Esophagus muscularis mucosa (tissue), 4 donors: ENCODE data around the gene SMC4.

ENCODE experiments used
- CTCF ChIP-seq, 3 experiments: fragments of 200-600 bp in 2 of 3; fragments of 450-650 bp in 1 of 3; sonication (generic) in 2 of 3; IDR thresholded peaks; one replicate each; pipeline ENCODE4 v1.5.1; 2017 to 2019; ENCODE audit warnings: antibody characterized with exemption in 3 of 3, mild to moderate bottlenecking in 2 of 3, moderate library complexity in 1 of 3
- EP300 ChIP-seq: sonication (generic); formaldehyde crosslinking; IDR thresholded peaks from one replicate; pipeline ENCODE4 v1.6.1; 2017; ENCODE audit warnings: antibody characterized with exemption
- POLR2AphosphoS5 ChIP-seq, 2 donors: sonication (generic); formaldehyde crosslinking; IDR thresholded peaks; one replicate each; pipeline ENCODE4 v1.6.1; 2017; ENCODE audit warnings: antibody characterized with exemption in 2 of 2

- TF ChIP-seq POLR2AphosphoS5 (IDR thresholded peaks at IDR 0.05) (no peak), CTCF (IDR thresholded peaks at IDR 0.05) (no peak), EP300 (no peak)
Observed at GRCh38 chr3:160444411-160444810, 45.0 kb downstream of the SMC4 start.
